HG03354 (cell line): ENCODE measurements around the gene PROM2.

Experiments used
- ATAC-seq: cut with Tn5 transposase; IDR thresholded peaks from one replicate; pipeline ENCODE4 v1.9.1; 2021; ENCODE audit warnings: mild to moderate bottlenecking; ENCODE audit not compliant: unreplicated experiment, poor library complexity, severe bottlenecking

The PROM2 gene

DNA sequence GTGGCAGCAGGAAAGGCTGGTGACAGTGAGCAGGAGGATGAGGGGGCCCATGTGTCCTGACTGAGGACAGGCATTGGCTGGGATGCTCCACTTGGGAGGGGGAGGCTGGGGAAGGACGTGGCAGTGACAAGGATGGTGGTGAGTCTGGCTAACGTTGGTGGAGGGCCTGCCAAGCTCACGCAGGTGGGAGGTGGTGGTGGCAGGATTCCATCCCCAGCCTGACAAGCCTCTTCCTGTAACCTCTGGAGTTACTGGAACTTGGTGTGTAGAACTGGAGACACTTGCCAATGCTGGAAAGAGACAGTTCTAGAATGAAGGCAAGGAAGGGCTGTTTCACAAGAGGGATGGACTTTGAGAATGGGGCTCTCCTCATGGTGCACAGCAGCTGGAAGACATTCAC lies 8.2 kb downstream of the PROM2 start:
- no peak for ATAC-seq

DNA sequence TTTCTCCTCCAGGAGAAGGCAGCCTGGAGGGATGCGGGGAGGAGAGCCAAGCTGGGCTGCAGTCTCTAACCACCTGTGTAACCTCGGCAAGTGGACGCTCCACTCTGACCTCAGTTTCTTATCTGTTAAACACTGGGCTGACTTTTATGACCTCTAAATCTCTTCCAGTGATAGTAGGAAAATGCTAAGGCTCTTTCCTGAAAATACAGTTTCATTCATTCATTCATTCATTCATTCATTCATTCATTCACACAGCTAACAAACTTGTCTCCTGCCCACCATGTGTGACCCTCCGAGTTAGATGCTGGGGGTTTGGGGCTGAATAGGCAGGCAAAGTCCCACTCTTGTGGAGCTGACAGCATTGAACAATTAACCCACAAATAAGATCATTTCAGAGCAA lies 9.3 kb downstream of the PROM2 start:
- no peak for ATAC-seq

DNA sequence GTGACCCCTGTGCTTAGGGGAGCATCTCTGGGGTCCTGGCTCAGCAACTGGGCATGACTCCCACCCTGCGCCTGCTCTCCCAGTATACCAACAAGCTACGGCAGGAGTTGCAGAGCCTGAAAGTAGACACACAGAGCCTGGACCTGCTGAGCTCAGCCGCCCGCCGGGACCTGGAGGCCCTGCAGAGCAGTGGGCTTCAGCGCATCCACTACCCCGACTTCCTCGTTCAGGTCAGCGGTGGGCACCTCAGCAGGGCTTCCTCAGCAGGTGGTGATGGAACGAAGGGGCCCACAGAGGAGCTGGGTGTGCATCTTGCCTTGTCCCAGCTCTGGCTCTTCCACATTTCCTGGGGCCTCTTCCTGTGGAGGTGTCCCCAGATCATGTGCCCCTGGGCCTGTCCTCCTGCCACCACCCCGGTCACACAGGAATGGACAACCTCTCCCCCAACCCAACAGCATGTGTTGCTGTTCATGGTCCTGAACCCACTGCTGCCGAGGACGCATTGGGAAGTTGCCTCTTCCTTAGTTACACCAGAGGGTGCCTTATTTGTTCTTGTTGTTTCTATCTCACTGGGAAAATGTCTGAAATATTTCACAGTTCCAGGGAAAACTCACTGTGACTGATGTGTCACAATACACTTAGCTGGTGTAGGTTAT lies 10.8 kb downstream of the PROM2 start:
- no peak for ATAC-seq

DNA sequence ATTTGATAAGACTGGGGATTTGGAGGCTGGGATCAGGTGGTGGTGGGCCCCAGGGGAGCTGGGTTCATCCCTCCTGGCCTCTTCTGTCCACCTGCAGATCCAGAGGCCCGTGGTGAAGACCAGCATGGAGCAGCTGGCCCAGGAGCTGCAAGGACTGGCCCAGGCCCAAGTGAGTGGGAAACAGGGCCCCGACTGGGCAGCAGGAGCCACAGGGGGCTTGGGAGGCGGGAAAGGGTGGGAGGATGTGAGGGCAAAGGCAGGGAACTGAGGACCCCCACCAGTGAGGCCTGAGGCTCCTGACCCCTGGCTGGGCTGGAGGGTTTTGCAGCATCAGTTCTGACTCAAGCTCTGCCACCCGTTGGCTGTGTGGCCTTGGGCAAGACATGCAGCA lies 11.3 kb downstream of the PROM2 start:
- ATAC-seq = no peak

DNA sequence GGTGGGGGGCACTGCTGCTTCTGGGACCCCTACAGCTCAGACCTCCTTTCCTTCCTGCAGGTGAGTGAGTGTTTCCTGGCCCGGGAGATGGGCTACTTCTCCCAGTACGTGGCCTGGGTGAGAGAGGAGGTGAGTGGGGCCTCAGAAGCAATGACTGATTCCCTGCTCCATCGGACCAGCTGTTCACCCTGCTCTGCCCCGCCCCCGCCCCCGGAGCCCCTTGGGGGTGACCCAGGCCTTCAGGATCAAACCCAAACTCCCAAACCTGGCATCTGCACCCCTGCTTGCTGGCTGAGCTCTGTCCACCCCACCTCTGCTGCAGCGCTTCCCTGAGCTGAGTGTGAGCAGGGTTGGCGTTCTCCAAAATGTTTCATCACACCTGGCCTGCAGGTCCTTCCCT lies 13.1 kb downstream of the PROM2 start:
- ATAC-seq = no peak

DNA sequence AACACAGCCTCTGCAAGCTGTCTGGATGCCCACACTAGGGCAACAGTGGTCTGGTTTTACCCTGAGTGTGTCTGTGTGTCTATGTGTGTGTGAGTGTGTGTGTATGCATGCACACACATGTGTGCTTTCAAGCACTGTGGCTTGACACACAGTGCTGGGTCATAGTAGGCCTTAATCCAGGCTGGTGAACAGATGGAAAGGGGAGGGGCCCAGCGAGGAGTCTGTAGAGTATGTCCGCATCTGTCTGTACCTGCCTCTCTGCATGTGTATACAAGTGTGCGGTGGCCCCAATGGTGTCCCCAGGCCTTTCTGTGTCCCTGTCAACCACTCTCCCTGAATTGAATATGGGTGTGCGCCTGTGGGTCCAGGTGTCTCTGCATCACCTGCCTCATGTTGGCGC lies 13.6 kb downstream of the PROM2 start:
- no peak for ATAC-seq

DNA sequence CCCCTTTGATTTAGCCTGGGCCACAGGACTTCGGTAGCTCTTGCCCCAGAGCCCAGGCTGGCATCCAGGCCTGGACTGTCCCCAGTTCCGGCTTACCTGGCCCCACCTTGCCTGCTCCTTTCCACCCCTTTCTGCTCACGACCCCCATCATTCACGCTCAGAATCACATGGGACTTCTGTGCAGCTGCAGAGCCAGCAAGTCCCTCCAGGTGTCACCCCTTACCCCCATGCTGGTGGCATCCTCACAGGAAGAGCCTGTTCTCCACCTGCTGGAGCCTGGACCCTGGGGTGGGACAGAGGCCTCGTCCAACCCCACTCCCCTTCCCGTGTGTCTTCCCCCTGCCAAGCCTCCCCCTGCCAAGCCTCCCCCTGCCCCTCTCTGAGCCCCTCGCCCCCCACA lies 15.0 kb downstream of the PROM2 start:
- ATAC-seq = no peak

DNA sequence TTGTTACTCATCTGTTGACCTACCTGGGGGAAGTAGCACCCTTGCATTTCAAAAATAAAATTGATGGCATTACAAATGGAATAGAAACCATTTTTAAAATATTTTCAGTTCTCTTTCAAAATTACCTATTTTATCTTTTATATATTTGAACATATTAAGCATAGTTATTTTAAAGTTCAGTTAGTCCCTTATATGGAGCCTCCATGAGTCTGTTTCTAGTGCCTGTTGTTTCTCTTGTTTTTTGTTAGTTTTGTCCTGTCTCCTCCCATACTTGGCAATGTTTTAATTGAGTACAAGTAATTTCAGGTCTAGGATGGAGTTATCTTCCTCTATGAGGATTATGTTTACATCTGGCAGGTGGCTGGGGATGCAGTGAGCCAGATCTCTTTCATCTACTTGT lies 17.0 kb downstream of the PROM2 start:
- no peak for ATAC-seq

DNA sequence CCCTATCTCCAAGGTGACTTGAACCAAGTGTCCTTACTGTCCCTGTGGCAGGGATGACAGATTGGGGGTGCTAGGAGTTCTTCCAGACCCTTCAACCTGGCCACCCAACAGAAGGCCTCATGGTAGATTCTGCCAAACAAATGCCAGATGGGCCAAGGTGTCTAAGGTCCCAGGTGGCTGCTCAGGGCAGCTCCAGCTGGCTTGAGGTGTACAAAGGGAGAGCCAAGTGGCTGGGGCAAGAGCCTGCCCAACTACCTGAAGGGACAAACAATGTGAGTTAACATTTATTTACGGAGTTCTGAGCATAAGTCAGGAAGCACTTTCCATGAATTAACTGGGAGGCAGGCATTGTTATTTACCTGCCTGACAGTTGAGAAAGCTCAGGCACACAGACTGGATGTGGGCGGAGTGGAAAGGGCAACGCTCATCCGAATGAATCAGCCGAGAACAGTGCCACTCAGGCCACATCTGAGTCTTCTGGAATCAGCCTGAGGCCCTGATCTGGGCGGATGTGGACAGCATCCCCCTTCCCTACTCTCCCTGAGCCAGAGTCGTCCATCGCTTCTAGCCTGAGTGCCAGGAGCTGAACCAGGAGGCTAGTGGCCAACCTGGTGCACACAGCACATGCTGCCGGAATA lies 18.5 kb downstream of the PROM2 start:
- no peak for ATAC-seq

DNA sequence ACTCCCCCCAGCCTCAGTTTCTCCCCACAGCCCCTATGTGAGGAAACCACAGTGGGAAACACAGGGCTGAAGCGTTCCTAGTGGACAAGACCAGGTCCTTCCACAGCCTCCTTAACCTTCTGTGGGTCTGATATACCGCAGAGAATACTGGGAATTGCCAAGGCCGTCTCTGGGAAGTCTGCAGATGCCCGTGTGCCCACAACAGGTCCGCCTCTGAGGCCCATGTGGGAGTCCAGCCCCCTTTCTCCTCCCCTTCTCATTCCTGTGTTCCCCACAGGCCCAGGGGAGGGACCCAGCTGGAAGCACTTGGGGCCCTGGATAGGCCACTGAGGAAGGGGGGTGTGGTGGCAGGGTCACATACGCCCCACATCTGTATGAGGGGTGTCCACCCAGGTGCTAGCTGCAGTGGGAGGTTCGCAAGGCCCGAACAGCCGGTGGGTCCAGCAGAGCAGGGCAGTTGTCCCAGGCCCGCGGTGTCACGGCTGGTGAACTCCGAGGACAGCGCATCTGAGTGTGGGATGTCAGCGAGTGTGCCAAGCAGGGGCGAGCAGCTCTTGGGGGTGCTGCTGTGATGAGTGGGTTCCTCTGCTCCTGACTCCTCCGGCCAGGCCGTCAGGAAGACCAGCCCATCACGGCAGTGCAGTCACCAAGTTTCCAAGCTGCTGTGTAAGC lies 20.5 kb downstream of the PROM2 start:
- no peak for ATAC-seq

DNA sequence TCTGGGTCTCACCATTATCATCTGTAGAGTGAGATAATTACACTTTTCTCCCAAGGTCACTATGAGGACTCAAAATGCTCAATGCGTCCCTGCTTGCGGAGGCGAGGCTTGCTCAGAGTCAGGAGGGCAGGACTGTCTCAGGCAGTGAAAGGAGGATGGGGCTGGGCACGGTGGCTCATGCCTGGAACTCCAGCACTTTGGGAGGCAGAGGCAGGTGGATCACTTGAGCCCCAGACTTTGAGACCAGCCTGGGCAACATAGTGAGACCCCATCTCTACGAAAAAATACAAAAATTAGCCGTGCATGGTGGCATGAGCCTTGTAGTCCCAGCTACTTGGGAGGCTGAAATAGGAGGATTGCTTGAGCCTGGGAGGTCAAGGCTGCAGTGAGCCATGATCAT lies 21.1 kb downstream of the PROM2 start:
- ATAC-seq = no peak

DNA sequence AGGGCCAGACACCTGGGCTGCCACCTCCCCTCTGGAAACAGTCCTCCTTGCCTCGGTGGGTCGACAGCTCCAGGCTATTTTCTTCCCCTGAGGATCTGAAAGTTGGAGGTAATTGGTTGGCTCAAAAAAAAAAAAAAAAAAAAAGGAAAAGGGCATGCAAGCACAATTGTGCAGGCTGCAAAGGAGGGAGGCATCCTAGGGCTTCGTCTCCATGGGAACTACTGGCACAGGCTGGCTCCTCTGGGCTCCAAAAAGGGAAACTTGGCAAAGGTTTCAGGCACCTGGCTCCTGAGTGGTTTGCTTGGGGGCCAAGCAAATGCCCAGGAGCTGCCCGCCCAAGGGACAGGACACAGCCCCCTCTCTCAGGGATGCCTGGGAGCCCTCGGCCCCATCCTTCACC lies 21.8 kb downstream of the PROM2 start:
- ATAC-seq = no peak

DNA sequence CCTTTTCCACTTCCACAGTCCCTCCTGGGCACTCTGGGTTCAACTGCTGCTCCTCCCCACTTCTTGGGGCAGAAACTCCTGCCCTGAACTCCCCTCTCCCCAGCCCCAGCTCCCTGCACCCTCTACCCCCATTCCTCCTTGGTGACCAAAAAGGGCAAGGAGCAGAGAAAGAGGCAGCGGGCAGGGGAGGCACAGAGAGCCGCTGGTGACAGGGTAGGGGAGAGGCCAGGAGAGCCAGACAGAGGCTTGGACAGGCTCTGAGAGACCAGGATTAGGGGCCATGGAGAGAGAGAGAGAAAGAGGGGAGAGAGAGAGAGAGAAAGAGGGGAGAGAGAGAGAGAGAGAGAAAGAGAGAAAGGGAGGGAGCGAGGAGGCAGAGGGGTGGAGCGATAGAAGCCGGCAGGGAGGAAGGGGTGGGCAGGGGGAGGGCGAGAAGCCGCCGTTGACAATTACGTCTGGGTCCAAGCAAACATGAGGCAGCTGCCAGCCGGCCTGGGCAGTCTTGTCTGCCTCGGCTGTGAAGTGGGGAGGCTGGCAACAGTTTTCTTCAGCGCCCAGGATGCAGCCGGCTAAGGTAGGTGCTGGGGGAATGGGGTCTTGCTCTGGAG lies 22.7 kb downstream of the PROM2 start, which contains the start of gene KCNIP3:
Gene KCNIP3 (plus strand): TSS at position 468 of the 608 bp plus-strand sequence. CDS start 92 bp downstream, at position 560.
- ATAC-seq = no peak

DNA sequence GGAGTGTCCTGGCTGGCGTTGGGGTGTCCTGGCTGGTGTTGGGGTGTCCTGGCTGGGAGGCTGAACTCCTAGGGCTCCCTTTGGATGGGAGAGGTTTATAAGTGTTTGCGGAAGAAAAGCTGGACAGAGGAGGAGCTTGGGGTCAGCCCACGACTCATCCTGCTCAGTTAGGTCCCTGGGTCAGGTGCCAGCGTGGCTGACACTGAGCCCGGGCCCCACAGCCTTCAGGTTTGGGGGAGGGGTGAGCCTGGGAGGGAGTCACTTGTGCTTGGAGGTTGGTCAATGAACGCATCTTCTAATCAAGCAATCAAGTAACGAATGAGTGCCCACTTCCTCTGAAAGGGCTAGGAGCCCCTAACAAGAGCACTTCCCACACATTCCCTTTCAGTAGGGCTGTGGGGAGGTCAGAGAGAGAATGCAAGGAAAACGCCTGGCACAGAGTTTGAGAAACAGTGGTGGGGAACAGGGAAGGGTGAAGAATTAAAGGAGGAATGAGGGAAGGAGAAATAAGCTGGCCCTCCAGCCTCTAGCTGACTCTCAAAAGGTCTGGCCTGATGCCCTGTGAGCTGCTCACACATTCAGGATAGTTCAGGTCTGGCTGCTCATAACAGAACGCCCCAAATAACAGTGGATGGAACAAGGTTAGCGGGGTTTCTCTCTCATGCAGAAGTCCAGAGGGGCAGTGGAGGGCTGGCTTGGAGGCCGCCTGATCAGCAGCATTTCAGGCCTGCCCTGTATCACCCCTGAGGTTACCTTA lies 23.6 kb downstream of the PROM2 start:
- ATAC-seq = no peak

DNA sequence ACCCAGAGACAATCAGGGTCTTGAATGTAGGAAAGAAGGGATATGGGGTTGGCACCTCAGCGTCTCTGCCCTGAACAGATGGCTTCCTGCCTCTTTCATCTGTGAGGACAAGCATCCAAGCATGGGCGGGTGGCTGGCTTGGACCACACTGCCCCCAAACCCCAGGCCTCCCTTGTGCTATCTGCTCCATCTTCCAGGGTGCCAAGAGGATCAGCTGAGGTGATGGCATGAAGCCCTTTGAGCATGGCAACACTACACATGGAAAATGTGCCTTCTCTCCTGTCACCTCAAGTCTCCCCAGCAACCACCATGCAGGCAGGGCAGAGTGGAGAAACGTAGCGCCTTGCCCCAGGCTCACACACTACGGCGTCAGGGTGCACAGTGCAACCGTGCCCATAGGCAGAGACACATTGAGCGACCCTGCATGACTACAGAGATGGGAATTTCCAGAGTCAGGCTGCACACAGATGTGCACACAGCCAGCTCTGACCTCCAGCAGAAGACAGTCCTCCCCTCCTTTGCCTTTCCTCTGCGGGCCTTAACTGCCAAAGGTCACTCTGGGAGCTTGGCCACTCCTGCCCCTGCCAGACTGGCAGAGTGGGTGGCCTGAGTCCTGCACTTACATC lies 24.4 kb downstream of the PROM2 start:
- no peak for ATAC-seq

DNA sequence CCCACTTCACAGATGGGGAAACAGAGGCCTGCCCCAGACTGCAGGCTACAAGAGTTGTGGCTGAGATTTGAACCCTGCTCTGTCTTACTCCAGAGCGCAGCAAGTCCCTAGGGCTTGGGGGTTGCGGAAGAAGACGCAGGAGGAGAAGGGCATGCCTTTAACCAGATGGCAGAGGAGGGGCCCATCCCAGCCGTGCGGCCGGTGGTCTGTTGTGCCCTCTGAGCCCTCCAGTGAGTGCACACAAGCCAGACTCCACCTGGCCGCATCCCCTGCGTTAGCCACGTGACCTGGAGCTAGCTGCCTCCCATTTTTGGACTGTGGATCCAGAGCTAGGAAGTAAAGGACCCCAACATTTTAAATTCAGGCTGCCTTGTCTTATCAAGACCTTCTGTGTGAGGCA lies 25.7 kb downstream of the PROM2 start:
- ATAC-seq = no peak

DNA sequence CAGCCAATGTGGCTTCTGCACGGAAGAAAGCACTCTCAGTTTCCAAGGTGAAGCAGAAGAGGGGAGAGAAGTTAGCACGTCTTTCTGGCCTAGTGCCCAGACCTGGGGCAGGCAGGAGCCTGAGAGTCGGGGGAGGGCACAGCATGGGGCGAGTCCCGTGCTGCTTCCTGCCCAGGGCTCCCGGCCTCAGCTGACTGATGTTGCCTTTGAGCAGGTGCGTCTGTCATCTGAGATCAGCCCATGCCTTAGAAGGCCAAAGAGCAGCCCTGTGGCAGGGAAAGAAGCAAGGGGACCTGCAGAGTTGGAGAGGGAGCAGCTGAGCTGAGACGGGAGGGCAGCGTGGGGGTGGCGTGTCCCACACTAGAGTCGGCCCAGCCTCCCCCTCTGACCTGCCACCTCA lies 26.2 kb downstream of the PROM2 start:
- ATAC-seq = no peak

DNA sequence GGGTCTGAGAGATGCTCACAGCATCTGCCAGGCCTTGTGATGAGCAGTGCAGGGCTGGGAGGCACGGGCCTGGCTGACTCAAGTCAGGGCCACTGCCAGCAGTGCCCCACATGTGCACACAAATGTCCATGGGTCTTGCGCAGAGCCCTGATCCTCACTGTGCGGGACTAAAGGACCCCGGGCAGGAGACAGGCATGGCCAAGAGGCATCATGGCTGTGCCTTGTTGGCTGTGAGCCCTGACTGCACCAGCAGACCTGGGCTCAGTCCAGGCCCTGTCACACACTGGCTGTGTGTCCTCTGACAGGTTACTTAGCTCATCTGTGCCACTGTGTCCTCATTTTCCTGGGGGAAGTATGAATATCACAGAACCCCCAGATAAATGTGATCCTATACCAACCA lies 26.9 kb downstream of the PROM2 start:
- no peak for ATAC-seq

DNA sequence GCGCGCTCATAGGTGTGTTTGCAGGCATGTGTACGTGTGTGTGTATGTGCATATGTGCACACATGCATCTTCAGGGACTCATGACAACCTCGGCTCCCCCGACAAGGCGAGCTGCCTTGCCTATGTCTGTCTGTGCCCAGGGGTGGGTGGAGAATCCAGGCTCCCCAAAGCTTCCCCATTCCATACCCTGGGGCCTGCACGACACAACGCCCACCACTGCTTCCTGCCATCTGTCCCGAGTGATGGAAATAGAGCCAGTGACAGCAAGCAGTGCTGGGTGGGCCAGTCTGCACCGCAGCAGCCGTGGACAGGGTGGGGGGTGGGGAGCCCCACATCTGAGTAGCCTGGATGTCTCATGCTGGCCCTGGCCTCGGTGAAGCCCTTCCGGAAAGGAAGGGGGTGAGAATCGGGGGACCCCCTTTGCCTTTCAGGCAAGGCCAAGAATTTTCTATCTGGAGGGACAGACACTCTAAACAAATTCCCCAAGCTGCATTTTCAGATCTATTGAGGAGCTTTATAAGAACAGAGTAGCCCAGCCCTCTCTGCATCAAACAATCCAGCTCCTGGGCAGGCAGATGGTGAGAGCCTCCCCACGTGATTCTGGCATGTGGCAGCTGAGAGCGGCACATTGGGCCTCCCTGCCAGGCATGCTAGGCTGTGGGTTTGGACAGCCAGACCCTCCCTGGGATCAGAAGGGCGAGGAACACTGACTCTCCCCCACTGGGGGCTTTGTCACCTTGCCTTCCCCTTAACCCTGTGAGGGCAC lies 27.8 kb downstream of the PROM2 start:
- no peak for ATAC-seq
